GDM1 (cell line): ENCODE results near the gene C1QTNF9B.

Experiments used
- DNase-seq: peaks from one replicate; lab custom pipeline; 2025; lab: John Stamatoyannopoulos, UW

The C1QTNF9B gene

DNA sequence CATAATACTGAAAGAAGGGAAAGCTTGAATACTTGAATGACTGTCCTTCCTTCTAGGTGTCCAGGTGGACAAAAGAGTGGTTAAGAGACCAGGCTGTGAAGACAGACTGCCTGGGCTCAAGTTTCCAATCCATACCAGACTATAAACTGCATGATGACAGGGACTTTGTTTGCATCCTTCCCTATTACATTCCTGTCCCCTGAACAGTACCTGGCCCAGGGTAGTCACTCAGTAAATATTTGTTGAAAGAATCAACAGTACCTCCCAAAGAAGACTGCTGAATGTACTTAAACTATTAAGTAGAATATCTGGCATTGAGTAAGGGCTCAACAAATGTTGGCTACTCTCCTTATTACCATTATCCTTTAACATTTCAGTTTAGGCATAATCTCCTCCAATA, 37.8 kb downstream of the C1QTNF9B start:
- no peak for DNase-seq

DNA sequence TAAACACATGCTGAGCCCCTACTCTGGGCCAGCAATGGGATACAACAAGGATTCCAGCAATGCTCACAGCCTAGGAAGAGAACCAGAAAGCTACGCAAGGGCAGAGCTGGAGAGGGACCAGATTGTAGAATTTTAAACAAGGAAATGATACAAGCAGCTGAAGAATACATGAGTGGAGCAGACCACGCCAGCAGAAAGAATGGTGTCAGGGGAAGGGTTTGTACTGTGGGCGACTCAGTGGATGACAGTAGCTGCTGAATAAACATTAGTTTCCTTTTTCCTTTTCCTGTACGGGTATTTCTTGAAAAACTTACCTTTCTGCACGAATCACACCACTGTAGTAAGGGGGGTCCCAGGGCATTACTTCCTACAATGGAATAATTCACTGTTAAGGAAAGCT, 38.8 kb downstream of the C1QTNF9B start:
- DNase-seq = no peak

DNA sequence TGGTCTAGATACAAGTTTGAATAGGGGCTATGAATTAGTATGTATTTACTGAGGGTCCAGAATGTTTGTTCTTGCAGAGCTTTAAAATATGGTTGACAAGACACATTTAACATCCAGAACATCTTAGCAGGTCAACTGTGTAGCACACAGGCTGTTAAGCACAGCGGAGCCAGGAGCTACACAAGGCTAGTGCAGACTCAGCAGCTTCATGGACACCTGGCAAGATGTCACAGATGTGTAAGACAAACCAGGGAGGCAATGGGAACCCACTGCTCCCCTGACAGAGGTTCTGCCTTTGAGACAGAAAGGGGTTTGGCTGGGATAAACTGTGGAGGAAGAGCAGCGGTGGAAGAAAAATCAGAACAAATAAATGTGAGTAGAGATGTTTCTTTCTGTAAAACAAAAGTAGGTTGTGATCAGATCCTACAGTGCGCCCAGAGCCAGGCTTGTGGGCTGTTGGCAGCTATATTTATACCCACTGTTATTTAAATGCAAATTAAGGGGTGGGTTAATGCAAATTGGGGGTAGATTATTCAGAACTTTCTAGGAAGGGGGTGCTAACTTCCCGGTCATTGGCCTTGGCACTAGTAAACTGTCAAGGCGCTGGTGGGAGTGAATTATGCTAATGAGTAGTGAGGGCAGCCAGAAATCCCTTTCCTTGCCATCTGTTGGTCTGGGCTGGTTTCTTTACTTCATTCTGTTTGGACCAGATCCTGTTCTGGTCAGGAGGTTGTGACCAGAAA, 41.1 kb downstream of the C1QTNF9B start:
- no peak for DNase-seq

DNA sequence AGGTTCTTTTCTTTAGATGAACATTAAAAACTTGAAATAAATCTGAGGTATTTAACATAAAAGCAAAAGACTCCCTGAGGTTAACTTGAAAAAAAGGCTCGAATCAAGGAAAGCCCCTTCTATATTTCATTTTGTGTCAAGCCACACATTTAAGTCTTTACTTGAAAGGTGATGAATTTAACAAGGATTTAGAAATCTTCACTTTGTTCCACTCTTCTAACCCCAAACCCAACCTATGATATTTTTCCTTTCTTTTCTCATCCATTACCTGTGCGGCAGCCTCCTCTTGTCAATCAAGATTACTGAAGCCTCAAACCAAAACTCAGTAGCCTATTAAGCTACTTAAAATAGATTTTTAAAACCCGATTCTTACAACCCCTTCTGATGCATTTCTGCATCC, 41.9 kb downstream of the C1QTNF9B start:
- no peak for DNase-seq

DNA sequence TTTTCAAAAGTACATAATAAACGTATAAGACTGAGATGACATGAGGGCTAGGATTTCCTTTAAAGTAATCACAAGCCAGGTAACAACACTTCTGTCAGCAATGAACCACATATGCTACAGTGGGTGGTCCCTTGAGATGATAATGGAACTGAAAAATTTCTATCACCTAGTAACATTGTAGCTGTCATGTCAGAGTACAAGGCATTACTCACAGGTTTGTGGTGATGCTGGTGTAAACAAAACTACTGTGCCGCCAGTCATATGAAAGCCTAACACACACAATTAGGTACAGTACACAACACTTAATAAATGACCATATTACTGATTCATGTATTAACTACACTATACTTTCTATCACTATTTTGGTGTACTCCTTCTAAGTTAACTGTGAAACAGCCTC, 45.0 kb downstream of the C1QTNF9B start:
- DNase-seq = no peak

DNA sequence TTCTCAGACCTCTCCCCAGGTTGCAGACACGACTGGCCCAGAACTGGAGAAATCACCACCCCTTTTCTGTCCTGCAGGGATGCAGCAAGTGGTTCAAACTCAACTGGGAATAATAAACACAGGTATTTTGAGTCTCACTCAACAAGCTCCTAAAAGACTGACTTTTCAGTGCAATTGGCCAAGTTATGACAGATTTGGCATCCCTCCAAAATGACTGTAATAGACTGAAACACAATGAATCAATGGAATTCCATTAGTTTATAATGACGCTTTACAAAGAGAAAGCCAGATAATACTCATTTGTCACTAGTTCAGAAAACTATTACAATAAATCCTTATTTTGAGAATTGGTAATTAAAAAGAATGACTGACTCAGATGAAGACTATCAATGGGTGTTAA, 46.2 kb downstream of the C1QTNF9B start:
- no peak for DNase-seq

DNA sequence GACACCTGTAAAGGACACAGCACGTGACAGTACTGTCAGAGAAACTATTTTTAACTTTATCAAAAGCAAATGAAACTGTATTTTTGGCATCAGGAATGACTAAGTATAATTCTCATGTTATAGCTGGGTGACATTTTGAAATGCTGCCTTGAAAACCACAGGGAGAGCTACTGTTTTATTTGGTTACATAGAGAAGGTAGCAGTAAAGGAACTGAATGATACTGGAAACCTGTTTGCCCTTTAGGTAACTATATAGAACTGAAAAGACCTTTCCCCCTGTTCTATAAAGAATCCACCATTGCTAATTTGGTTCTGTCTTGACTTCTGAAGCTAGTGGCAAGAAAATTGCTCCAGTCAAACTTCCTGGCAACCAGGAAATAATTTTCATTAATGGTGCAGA, 47.2 kb downstream of the C1QTNF9B start:
- no peak for DNase-seq

DNA sequence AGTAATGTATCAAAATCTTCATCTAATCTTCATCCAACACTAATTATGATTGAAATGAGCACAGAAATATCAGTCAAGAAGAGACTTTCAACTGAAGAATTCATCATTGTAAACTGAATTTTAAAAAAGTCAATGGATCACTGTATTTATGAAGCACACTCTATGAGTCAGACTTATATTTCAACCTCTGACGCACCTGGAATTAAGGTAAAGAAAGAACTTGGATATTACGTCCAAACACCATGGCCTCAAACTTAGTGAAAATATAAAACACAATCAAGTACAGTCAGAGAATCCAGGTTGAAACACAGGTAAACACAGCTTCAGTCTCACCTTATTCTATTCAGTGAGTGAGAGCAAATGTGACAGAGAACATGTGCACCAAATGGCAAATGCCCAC, 47.6 kb downstream of the C1QTNF9B start:
- DNase-seq = no peak

DNA sequence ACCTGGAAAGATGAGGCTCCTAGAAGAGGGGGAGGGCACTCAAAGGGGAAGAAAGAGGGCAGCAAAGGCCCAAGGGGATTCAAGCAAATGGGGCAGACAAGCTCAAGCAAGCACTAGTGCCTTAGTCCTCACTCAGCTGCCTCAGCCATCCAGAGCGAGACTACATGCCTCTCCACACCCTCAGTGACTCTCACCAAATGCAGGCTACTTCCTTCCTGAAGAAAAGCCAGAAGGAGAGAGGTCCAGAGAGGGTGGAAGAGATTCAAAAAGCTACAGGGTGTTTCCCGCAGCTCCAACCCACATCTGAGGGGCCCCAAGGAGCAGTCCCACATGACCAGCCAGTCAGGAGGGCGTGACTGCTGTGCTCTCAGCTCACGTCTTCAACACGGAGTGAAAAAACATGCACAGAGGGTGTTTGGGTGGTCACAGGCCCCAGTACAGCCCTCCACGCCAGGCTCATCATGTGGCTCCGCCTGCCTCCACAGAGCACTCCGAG, 48.6 kb downstream of the C1QTNF9B start:
- DNase-seq = no peak

DNA sequence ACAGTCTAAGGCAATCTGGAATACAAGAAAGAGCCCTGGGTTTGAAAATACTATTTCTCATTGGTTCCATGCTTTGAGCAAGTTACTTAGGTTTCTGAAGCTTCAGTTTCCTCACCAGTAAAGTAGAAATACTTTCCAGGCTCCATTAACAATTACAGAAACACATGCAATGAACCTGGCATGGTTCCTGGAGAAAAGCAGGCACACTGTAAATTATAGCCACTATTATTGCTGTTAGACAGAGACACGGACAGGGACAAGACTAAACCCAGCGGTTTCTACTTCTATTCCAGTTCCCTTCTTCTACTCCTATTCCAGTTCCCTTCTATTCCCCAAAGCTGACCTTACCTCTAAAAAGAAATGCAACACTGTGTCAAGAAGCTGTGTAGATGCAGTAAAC, 49.3 kb downstream of the C1QTNF9B start:
- DNase-seq = no peak

DNA sequence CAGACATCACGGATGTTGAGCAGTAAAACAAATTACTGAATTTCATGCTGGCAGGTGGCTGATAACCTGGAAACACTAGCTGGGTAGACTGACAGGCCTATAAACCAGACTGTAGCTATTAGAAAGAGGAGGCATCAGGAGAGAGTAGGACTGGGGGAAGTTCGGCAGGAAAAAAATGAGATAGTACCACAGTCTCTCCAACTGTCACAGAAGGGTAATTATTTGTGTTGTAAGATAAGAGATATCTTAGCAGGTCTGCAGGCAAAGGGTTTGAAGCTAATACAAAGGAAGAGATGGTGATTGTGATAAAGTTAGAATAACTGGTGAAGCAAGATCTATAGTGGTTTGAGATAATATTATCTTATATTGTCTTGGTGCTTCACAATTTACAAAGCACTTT, 49.8 kb downstream of the C1QTNF9B start:
- DNase-seq = no peak

DNA sequence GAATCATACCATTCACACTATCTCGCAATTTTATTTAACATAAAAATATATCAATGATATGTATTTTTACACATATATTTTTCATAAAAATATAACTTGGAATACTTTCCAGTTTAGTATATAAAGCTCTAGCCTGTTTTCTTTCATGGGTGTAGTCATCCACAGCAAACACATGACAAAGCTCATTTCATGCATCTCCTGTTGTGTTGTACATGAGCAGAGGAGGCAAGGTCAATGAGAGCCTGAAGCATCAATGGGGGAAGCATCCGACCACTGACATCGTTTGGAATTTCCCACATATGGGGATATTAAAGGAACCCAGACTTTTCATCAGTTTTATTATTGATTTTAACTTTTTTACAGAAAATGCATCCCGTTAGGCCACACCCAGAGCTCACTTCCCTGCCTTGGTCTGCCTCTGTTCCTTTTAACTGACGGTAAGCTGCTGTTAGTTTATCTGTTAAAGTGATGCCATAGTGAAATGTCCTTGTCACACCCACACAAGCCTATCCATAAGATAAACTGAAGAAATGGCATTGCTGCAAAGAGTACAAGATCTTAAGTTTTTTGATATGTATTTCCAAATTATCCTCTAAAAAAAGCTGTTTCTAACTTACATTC, 52.1 kb downstream of the C1QTNF9B start:
- no peak for DNase-seq

DNA sequence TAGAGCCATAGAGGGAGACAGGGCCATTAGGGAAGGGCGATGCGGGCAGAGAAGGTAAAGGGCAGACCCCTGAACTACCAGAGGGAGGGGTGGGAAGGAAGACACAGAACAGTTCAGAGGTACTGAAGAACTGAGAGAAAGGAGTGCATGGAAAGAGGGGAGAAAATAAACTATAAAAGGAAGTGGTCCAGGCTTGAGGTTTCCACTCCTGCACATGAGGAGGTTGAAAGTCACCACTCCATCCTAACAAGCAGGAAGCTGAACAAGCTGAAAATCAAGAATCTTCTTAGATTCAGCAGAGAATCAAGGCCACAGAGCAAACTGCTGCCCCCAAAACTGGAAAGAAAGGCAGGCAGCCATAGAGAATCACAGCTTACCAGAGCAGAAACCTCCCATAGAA, 53.2 kb downstream of the C1QTNF9B start:
- DNase-seq = no peak

DNA sequence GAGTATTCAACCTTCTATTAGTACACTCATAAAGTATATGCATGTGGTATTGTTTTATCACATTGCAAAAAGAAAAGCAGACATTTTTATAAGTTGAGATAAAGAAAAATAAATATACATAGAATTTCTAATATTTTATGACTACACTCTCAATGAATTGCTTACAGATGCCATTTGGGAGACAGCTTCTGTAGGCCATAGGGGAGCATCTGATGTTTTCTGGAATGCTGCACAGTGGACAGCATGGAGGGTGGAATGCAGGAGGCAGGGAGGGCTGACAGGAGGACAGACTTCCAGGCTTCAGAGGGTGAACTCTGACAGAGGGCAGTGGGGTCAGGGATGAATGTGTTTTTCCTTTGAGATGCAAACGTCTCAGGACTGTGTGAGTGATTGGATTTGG, 53.9 kb downstream of the C1QTNF9B start:
- no peak for DNase-seq

DNA sequence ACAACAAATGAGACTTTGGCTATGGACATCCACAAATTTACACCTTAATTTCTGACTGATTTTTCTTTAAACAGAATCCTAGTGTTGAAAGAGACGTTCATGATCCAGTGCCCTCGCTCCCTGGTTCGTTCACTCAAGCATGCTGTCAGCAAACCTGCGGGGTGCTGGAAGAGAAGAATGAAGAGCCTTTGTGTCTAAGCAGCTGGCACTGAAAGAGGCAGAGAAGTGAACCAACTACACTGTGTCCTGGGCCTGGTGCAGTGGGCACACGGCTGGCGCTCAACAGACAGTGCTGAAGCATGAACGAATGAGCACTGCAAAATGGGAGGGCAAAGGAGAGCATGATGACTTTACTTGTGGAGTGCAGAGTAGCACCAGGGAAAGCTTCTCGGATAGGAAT, 54.9 kb downstream of the C1QTNF9B start:
- DNase-seq = no peak
